NCI-H446 (cell line): Measurements from ENCODE around the gene SERHL2.
A peak's percentile ranks its signal among the peaks of the same experiment; 100 is the strongest.
"Not testable (repeated sequence)": the region's sequence is repeated elsewhere in the genome, so short reads cannot be mapped to it uniquely, and the experiment has no call there.

Experiments used
- DNase-seq, 2 experiments: peaks; one replicate each; lab custom pipeline; 2025; lab: John Stamatoyannopoulos, UW

SERHL2 gene

GRCh38 chr22:42575996-42576574, 22.3 kb downstream of the SERHL2 start:
- not testable (repeated sequence) for DNase-seq

- not testable (repeated sequence) for DNase-seq
These were observed 23.4 kb downstream of the SERHL2 start for GRCh38 chr22:42577141-42577540.

- DNase-seq = no peak
These were observed 24.0 kb downstream of the SERHL2 start for GRCh38 chr22:42577623-42578240.

- not testable (repeated sequence) for DNase-seq
These were observed 26.3 kb downstream of the SERHL2 start for GRCh38 chr22:42580040-42580439.

- DNase-seq = not testable (repeated sequence)
These were observed 27.5 kb downstream of the SERHL2 start for GRCh38 chr22:42581194-42581761.

GRCh38 chr22:42581762-42582716, 28.3 kb downstream of the SERHL2 start:
- DNase-seq = peak; percentile 24 to 80

GRCh38 chr22:42582987-42583386, 29.2 kb downstream of the SERHL2 start:
- no peak for DNase-seq

GRCh38 chr22:42584364-42584940, 30.7 kb downstream of the SERHL2 start:
- no peak for DNase-seq

GRCh38 chr22:42585096-42585495, 31.3 kb downstream of the SERHL2 start:
- DNase-seq = no peak

- DNase-seq = no peak
These were observed 32.6 kb downstream of the SERHL2 start for GRCh38 chr22:42586381-42586780.

- DNase-seq = no peak
These were observed 33.9 kb downstream of the SERHL2 start for GRCh38 chr22:42587588-42588175.

- DNase-seq = no peak
These were observed 38.2 kb downstream of the SERHL2 start for GRCh38 chr22:42591987-42592386.

- DNase-seq = no peak
These were observed 41.7 kb downstream of the SERHL2 start for GRCh38 chr22:42595434-42595833.

GRCh38 chr22:42596336-42596735, 42.6 kb downstream of the SERHL2 start:
- DNase-seq = peak; percentile 9 to 21

- DNase-seq = no peak
These were observed 43.2 kb downstream of the SERHL2 start for GRCh38 chr22:42596863-42597530.

GRCh38 chr22:42601879-42602465, 48.2 kb downstream of the SERHL2 start:
- DNase-seq = no peak

- DNase-seq = no peak
These were observed 48.7 kb downstream of the SERHL2 start for GRCh38 chr22:42602470-42602869.

- DNase-seq = no peak
These were observed 49.7 kb downstream of the SERHL2 start for GRCh38 chr22:42603427-42603826.

GRCh38 chr22:42604403-42604802, 50.6 kb downstream of the SERHL2 start:
- DNase-seq = no peak

GRCh38 chr22:42607641-42608040, 53.9 kb downstream of the SERHL2 start:
- DNase-seq = not testable (repeated sequence)
